ENCODE data around the gene UBE2N.

UBE2N gene

GRCh38 chr12:93447555-93448290 lies 6.0 kb upstream of the UBE2N start:
- TF ChIP-seq CTCF (IDR thresholded peaks at IDR 0.05; ENCODE audit: insufficient read depth, low read length) (no peak), SPI1 (IDR thresholded peaks at IDR 0.05; ENCODE audit: borderline replicate concordance, low read depth) (no peak), GABPA (IDR thresholded peaks at IDR 0.05; ENCODE audit: low read depth) (no peak), REST (IDR thresholded peaks at IDR 0.05; ENCODE audit: insufficient replicate concordance, low read depth) (no peak), POLR2AphosphoS5 (IDR thresholded peaks at IDR 0.05; ENCODE audit: low read depth) (no peak)
- peak in 1 of 2 experiments; percentile 17 for DNase-seq (ENCODE audit: low read depth in 1 of 2, low spot score in 1 of 2)
- H3K27ac ChIP-seq (replicated peaks), result no peak overlapping the region
- no peak overlapping the region for H3K4me3 ChIP-seq (replicated peaks; ENCODE audit: insufficient read depth, low read length)
- H3K27me3 ChIP-seq (ENCODE audit: insufficient read depth, poor library complexity, severe bottlenecking), result no peaks in the 10 kb centered on the region

GRCh38 chr12:93443576-93443975 lies 1.8 kb upstream of the UBE2N start:
- Histone ChIP-seq H3K4me3 (replicated peaks; ENCODE audit: insufficient read depth, low read length) (no peak overlapping the region), H3K27me3 (ENCODE audit: insufficient read depth, poor library complexity, severe bottlenecking) (no peaks in the 10 kb centered on the region), H3K27ac (replicated peaks) (no peak overlapping the region)
- no peak for TF ChIP-seq POLR2AphosphoS5 (IDR thresholded peaks at IDR 0.05; ENCODE audit: low read depth)
- no peak for TF ChIP-seq SPI1 (IDR thresholded peaks at IDR 0.05; ENCODE audit: borderline replicate concordance, low read depth)
- TF ChIP-seq REST (IDR thresholded peaks at IDR 0.05; ENCODE audit: insufficient replicate concordance, low read depth), result no peak
- TF ChIP-seq GABPA (IDR thresholded peaks at IDR 0.05; ENCODE audit: low read depth), result no peak
- TF ChIP-seq CTCF (IDR thresholded peaks at IDR 0.05; ENCODE audit: insufficient read depth, low read length), result no peak
- DNase-seq (ENCODE audit: low read depth in 1 of 2, low spot score in 1 of 2), result no peak

- H3K4me3 ChIP-seq (replicated peaks; ENCODE audit: insufficient read depth, low read length), result peak overlapping the region; percentile 89
- H3K27me3 ChIP-seq (ENCODE audit: insufficient read depth, poor library complexity, severe bottlenecking), result no peaks in the 10 kb centered on the region
- TF ChIP-seq CTCF (IDR thresholded peaks at IDR 0.05; ENCODE audit: insufficient read depth, low read length) (no peak), REST (IDR thresholded peaks at IDR 0.05; ENCODE audit: insufficient replicate concordance, low read depth) (no peak), GABPA (IDR thresholded peaks at IDR 0.05; ENCODE audit: low read depth) (no peak), SPI1 (IDR thresholded peaks at IDR 0.05; ENCODE audit: borderline replicate concordance, low read depth) (no peak), POLR2AphosphoS5 (IDR thresholded peaks at IDR 0.05; ENCODE audit: low read depth) (no peak)
- no peak for DNase-seq (ENCODE audit: low read depth in 1 of 2, low spot score in 1 of 2)
- peak overlapping the region; percentile 93 for H3K27ac ChIP-seq (replicated peaks)
These were observed 929 bp upstream of the UBE2N start for GRCh38 chr12:93442411-93443340.
